ENCODE data around the gene STUM.
"Not testable (repeated sequence)": the region's sequence is repeated elsewhere in the genome, so short reads cannot be mapped to it uniquely, and the experiment has no call there.

Gene STUM

DNA sequence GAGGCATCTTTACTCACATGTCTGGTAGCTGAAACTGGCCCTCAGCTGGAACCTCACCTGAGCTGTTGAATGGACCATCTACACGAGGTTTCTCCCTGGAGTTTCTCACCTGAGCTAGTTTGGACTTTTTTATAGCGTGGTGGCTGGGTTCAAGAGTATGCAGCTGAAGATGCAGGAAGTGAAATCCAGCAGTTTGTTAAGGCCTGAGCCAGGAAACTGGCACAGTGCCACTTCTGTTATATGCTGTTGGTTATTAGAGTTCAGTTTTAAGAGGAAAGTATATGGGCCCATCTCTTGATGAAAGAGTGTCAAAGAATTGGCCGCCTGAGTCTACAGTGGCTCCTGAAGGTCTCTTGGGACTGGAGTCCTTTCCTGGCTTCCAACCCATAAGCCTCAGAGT lies 35.6 kb downstream of the STUM start:
- DNase-seq, result no peak

DNA sequence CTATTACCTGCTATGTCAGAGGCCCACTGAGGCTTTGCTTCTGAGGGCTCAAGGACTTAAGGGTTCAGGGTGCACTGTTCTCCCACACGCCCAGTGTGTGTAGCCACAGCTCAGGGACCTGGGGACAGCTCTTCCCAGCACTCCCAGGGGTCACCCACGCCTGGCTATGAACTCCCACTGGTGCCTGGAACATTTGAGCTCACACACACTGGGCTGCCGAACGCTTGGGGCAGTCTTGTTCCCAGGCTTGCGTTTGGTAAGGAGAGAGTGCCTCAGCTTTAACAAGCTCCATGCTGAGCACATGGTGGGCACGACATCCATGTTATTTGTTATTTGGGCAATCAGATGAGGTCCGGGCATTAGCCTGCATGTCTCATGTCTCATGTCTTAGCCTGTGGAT lies 37.6 kb downstream of the STUM start:
- DNase-seq, result no peak

DNA sequence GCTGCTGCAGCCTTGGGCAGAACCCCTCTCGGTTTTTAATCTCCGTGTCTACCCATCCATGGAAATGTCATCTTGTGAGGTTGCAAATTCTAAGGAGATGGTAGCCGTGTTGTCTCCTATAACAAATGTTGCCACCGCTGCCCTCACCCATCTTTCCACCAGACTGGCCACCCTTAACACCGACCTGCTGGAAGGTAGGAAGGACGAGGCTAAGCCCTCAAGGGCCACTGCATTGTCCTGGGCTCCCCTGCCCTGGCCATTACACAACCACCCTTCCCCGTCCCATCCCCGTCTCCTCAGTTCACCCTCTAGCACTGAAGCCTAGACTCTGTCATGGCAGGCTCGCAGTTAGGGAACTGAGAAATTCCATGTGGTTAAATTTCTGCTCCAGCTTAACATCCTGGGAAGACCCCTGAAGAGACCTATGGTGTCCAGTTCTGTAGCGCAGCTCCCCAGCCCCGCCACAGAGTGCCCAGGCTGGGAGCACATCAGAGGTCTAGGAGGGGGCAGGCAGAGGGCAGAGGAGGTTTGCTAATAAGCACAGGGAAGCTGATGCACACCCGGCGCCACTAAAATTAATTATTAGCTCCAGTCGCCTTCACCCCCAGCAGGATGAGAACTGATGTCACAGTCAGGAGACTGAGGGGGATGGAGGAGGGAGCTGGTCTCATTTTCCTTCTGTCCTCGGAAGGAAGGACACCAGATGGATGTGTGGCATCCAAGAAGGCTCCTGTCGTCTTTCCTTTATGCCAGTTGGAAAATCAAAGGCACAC lies 38.3 kb downstream of the STUM start:
- DNase-seq, result no peak

DNA sequence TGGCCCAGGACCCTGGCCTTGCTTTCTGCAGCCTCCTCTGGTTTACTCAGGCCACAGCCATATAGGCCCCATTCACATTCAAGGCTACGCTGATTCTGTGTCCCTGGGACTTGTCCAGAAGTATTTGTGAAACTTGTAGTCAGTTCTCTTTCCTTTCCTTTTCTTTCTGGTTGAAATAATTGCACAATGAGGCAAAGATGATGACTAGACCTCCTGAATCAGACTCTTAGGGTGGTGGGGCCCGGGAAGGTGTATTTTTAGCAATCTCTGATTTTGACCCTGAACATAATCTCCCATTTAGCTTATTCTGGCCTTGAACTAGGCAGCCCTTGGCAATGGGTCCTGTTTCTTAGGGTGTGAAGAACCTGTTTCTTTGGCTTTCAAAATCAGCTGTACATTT lies 39.9 kb downstream of the STUM start:
- DNase-seq, result no peak

DNA sequence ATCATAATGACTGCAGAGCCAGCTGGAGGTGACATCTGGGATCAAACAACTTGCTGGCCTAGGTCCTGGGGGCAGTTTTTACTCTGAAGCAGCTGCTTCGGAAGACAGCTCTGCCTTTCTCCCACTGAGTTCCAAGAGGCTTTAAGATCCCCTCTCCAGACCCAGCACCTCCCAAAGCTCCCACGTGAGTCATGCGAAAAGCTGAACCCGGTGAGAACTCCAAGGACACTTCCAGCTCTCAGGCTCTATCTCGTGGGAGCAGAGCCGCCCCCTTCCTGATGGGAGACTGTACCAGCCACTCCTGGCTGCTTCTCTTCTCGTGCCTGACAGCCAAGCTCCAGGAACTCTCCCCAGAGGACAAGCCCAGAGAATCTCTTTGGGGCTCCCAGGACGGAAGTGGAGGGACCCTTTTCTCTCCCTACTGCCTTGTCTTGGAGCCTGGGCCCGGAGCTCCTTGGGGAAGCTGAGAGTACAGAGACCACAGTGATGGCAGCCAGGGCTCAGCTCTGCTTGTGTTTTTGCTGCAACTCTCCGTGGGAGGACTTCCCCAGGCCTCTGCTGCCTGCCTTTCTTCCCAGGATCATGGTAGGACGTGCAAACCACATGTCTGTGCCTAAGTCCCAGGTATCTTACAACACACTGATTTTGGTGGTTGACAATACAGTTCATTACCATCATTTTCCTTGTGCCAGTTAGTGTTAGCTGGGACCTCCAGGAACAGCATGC lies 40.6 kb downstream of the STUM start:
- no peak for DNase-seq

DNA sequence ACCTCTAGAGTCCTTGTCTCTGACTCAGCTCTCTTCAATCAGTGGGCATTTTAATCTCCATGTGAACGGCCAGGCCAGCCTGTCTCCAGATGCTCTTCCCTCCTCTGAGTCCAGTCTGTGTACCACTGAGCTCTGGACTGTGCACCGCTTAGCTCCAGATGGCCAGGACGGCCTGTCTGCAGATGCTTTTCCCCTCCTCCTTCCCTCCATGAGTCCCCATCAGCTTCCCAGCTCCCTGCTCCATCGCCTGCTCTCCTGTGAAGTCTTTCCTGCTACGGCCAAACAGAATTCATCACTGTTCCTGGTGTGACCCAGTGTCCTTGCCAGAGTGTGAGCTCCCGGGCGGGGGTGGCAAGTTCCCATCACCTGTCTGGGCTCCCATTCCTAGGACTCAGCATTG lies 42.0 kb downstream of the STUM start:
- DNase-seq, result no peak

- DNase-seq, result no peak
Observed at GRCh38 chr1:226593541-226593940, 45.0 kb downstream of the STUM start.

- no peak for DNase-seq
Observed at GRCh38 chr1:226596531-226597165, 48.1 kb downstream of the STUM start.

DNA sequence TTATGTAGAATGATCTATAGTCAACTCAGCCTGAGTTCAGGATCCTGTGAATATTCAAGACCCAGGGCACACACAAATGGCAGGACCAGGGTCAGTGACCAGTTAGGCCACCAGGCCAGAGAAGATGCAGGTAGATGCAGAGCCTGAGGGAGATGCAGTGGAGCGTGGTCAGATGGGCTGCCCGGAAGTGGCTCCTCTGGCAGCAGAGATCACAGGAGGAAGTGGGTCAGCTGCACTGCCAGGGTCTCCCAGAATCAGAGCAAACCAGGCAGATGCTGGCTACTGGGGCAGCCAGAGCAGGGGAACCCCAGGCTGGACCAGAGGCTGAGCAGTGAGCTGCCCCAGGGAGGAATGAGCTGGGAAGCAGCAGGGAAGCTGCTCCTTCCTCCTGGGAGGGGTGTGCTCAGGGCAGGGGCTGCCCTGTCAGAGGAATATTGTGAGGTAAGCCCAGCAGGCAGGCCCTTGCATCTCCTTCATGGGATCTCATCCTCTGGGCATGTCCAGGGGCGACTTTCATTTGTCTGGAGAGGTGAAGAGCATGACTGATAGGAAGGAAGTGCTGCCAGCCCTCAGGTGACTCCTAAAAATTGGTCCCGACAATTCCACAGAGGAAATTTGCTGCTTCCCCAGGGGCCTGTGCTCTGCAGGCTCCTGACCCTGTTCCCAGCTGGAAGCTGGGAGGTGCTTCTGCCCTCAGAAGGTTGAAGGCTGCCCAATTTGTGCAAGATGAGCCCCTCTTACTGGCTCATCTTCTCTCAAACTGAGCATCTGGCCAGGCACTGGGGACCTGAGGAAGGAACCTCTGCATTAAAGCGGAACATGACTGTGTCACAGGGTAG lies 49.3 kb downstream of the STUM start:
- DNase-seq, result no peak

DNA sequence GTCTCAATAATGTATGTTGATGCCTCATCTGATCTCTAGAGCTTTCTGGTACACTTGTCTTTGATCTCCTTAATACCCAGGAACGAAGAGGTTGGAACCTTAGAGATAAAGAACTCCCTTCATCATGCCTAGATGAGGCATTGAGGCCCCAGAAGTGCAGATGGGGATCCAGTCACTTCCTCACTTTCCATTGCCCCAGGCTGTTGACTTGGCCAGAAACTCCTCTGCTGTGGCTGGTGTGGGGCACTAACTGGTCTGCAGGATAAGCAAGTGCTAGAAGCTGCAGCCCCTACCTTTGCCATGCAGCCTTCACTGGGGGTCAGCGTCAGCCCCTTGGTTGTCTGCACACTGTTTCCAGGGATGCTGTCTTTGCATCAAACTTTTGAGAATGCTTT lies 49.9 kb downstream of the STUM start:
- no peak for DNase-seq

DNA sequence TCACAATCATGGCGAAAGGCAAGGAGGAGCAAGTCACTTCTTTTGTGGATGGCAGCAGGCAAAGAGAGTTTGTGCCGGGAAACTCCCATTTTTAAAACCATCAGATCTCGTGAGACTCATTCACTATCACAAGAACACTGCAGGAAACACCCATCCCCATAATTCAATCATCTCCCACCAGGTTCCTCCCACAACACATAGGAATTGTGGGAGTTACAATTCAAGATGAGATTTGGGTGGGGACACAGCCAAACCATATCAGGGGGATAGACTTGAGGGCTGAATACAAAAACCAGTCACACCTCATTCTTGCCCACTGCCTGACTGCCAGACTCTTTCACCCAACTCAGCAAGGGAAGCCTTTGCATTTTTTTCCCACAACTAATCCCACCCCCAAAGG lies 50.4 kb downstream of the STUM start:
- DNase-seq, result not testable (repeated sequence)

- no peak for DNase-seq
Observed at GRCh38 chr1:226599636-226600238, 51.2 kb downstream of the STUM start.

GRCh38 chr1:226600254-226600653 lies 51.7 kb downstream of the STUM start:
- no peak for DNase-seq

- no peak for DNase-seq
Observed at GRCh38 chr1:226601456-226601855, 52.9 kb downstream of the STUM start.

DNA sequence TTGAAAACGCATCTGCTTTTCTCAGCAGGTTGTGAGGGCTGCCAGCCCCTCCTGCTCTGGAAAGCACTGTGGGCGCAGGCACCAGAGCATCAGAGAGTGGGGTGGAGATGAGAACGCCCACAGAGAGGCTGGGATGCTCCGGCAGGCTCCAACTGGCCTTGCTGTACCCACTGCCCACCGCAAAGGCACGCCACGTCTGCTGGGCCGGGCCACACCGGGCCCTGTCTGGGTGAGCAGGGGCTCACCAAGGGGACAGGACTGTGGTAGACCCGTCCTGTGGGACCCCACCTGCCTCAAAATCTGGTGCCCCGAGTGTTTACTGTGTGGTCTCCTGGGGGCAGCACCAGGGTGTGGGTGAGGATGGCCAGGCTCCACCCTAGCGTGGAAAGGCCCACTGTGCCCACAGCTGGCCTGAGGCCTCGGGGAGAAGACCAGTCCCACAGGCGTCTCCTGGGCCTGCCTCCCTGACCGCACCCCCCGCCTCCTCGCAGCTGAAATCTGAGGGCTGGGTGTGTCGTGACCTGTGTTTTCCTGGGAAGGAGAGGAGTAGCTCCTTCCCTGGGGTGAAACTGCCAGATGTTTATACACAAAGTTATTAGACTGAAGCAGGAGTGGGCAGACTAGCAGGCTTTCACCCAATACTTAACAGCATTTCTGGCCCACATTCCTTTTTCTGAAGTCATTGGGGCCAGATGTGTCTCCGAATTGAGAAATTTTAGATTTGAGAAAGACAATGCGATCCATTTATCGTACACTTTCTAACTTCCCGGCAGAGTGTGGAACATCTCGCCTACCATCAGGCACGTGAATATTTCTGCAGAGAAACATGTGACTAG lies 53.8 kb downstream of the STUM start:
- DNase-seq, result no peak

GRCh38 chr1:226603022-226603857 lies 54.7 kb downstream of the STUM start:
- no peak for DNase-seq

- no peak for DNase-seq
Observed at GRCh38 chr1:226603858-226604559, 55.4 kb downstream of the STUM start.

DNA sequence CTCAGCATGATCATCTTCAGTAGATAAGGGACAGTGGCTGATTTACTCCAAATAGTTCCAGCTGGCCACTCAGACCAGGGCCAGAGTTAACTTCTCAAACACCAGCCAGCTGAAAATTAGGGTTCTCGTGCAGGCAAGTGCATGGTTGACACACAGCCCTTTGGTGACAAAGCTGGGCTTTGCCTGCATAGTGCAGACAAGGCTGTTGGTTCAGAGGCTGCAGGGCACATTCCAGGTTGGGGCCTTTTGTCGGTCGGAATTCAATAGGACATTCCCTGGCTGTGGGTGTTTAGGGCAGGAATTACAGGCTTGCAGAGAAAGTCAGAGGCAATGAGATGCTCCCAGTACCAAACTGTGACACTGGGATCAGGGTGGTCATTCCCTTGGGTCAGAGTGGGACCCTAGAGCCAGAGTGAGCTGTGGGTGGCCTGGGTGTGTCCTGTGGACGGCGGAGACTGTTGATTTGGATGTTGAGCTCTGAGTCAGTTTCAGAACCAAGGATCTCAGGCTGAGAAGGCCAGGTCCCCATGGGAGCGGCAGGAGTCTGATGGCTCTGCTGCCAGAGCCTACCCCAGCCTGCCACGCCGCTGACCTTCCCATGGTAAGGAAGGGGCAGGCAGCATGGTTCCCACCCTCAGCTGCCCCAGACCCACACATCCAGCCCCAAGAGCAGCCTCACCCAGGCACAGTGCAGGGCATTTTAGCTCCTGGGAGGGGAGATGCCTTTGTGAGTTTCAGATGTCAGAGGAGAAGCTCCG lies 56.2 kb downstream of the STUM start:
- DNase-seq, result no peak

DNA sequence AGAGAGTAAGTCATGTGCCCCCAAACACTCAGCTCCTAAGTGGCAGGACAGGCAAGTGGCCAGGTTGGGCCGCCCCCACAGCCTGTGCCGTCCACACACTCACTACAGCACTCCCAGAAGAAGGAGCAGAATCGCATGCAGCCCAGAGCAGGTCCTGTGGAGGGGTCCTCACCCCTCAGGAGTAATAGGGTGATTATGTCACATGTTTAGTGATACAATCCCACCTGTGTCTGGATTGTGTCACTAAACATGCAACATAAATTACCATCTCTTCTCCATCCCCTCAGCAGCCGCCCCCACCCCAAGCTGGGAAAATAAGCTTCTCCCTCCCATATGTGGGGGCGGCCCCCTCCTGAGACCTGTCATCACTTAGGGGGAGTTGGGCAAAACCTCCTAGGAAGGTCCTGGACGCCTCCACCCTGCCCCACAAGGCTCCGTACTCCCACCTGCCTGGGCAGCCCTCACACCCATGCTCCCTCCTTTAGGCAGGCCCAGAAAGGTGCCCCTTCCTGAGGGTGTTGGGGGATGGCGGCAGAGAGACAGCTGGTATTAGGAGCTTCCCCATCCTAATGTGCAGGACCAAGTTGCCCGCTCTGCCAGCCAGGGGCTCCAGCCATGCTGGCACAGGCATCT lies 56.9 kb downstream of the STUM start:
- no peak for DNase-seq
